GM19239 (cell line): ENCODE measurements around the gene P2RX4.
"Not testable (repeated sequence)": the region's sequence is repeated elsewhere in the genome, so short reads cannot be mapped to it uniquely, and the experiment has no call there.

Experiments
- DNase-seq: peaks from one replicate; pipeline ENCODE4 v3.0.0; 2011; ENCODE audit warnings: low spot score; ENCODE audit not compliant: insufficient read length
- FAIRE-seq: peaks from 2 replicates; lab custom pipeline; 2011; peaks lifted over from hg19 to GRCh38; lab: Jason Lieb, UNC

The P2RX4 gene

DNA sequence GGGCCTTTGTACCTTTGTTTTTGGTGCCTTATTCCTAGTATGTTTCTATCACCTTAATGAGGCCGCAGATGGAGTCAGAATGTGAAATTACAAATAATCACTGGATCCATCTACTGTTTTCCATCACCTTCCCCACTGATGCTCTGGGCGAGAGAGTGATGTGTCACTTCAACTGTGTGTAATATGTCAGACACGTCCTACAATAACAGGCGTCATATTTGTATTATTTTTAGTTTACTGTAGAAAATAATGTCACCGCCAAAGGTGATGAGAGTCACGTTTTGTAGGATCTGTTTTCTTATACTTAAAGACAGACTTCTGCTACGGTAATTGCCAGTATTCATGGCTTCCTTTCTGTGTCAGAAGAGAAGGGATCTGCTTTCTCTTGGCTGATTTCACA, 22.4 kb upstream of the P2RX4 start:
- no peak for FAIRE-seq
- no peak for DNase-seq

DNA sequence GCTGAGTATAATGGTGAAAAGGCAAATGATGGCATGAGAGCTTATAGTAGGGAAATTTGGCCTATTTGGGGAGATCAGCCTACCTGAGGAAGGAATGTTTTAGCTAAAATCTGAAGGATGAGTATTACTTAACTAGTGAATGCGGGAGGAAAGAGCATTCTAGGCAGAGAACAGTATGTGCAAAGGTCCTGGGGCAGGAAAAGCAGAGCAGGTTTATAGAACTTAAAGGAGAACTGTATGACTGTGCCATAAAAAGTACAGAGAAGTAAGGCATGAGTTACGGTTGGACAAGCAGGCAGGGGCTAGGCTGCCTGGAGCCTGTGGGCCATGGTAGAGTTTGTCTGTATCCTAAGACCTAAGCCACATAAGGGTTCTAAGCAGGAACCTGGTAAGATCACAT, 21.7 kb upstream of the P2RX4 start:
- FAIRE-seq (no peak), DNase-seq (no peak)

DNA sequence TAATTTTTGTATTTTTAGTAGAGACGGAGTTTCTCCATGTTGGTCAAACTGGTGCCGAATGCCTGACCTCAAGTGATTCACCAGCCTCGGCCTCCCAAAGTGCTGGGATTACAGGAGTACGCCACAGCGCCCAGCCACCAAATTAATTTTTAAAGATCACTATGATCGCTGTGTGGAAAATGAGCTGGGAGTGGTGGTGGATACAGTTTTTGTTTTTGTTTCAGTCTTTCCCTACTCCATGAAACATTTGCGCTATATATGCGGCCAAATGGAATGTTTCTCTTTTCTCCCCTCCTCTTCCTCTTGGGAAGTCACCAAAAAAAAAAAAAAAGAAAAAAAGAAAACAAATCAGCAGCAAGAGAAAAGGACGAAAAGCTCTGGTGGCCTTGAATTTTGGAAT, 20.8 kb upstream of the P2RX4 start:
- no peak for FAIRE-seq
- no peak for DNase-seq

- DNase-seq (no peak), FAIRE-seq (no peak)
These were observed 20.2 kb upstream of the P2RX4 start for GRCh38 chr12:121189619-121190155.

DNA sequence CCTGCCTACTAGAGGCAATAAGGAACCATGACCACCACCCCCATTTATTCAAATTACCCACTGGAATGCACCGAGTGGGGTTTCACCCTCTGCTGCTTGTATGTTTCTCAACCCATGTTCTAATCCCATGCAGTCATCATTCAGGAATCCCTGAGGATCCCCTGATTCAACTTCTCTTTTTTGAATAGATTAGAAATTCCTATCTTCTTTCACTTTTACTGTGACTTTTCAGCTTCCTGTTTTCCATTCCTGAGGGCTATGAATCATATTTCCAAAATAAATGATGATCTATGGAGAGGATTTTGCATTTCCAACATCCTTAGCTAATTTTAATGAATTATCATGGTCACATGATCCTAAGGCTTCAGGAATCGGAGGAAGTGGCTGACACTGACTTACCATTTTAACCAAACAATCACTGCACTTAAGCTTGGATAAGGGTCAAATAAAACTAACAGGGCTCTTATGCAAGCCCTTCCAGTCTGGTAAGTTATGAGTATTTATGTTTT, 19.4 kb upstream of the P2RX4 start:
- DNase-seq (no peak), FAIRE-seq (no peak)

- no peak for FAIRE-seq
- DNase-seq = no peak
These were observed 18.8 kb upstream of the P2RX4 start for GRCh38 chr12:121191151-121191550.

GRCh38 chr12:121196902-121197301, 13.0 kb upstream of the P2RX4 start:
- DNase-seq (no peak), FAIRE-seq (peak; percentile 49)

- DNase-seq = no peak
- FAIRE-seq = no peak
These were observed 11.0 kb upstream of the P2RX4 start for GRCh38 chr12:121198949-121199348.

DNA sequence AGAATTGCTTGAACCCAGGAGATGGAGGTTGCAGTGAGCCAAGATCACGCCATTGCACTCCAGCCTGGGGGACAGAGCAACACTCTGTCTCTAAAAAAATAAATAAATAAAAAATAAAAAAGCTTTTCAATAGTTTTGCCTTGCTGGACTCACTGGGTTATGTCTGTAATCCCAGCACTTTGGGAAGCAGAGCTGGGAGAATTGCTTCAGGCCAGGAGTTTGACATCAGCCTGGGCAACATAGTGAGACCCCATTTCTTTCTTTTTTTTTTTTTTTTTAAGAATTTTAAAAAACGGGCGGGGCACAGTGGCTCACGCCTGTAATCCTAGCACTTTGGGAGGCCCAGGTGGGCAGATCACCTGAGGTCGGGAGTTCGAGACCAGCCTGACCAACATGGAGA, 8.8 kb upstream of the P2RX4 start:
- FAIRE-seq, DNase-seq: not testable (repeated sequence)

DNA sequence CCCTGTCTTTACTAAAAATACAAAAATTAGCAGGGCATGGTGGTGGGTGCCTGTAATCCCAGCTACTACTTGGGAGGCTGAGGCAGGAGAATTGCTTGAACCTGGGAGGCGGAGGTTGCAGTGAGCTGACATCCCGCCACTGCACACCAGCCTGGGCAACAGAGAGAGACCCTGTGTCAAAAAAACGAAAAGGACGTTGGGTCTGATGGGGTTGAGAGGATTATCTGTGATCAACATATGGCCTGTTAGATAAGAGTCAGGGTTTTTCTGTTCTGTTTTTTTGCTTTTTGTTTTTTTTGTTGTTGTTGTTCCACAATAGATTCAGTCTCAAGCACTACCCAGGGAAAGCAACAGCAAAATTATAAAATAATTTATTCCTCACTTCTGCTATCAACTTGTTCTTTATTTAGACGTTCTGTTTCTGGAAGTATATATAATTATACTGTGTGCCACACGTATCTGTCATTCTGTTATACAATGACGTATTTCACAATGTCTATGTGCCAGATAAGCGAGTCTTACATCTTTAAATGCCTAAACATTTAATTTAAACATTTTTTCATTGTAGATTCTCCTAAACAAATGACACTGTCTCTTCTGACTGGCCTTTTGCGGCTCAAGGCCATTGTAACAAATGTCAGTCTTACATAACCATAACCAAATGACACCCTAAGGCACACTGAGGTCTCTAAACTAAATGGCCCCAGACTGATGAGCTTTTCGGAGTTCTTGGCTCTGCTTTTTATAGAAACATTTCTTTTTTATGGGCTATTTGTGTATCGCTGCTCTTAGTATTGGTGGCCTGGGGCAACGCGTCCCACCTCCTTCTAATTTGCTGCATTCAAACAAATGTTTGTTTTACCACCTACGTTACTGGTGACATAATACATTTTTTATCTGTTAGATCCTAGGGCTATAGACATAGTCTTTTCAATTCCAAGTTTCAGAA, 7.2 kb upstream of the P2RX4 start:
- DNase-seq (no peak), FAIRE-seq (no peak)

- no peak for FAIRE-seq
- DNase-seq = no peak
These were observed 6.4 kb upstream of the P2RX4 start for GRCh38 chr12:121203482-121203881.

DNA sequence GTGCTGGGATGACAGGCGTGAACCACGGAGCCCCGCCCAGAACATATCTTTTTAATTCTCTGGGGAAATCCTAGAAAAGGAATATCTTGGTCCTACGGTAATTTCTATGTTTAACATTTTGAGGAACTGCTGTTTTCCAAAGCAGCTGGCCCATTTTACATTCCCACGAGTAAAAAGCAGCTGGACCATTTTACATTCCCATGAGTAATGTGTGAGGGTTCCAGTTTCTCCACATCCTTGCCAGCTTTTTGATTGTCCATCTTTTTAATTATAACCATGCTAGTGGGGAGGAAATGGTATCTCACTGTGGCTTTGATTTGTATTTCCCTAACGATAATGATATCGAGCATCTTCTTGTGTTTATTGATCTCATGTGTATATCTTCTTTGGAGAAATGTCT, 4.4 kb upstream of the P2RX4 start:
- DNase-seq = no peak
- no peak for FAIRE-seq

DNA sequence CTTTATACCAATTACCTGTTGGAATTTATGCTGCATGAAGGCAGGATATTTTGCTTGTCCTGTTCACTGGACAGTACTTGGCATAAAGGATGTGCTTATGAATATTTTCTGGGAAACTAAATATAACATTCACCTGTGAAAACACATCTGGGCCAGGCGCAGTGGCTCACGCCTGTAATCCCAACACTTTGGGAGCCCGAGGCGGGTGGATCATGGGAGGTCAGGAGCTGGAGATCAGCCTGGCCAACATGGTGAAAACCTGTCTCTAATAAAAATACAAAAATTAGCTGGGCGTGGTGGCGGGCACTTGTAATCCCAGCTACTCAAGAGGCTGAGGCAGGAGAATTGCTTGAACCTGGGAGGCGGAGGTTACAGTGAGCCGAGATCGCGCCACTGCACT, 1.4 kb upstream of the P2RX4 start:
- DNase-seq, FAIRE-seq: not testable (repeated sequence)

- no peak for DNase-seq
- no peak for FAIRE-seq
These were observed 708 bp upstream of the P2RX4 start for GRCh38 chr12:121209221-121209620.

- DNase-seq = no peak
These were observed 2.9 kb downstream of the P2RX4 start for GRCh38 chr12:121212875-121213274.

GRCh38 chr12:121214166-121214777, 4.3 kb downstream of the P2RX4 start:
- DNase-seq (no peak), FAIRE-seq (no peak)

More at GRCh38 chr12:121212875-121213274, 2.9 kb downstream of the P2RX4 start:
- FAIRE-seq = no peak

GRCh38 chr12:121214855-121215745, 5.2 kb downstream of the P2RX4 start:
- FAIRE-seq (peak; percentile 67), DNase-seq (no peak)

DNA sequence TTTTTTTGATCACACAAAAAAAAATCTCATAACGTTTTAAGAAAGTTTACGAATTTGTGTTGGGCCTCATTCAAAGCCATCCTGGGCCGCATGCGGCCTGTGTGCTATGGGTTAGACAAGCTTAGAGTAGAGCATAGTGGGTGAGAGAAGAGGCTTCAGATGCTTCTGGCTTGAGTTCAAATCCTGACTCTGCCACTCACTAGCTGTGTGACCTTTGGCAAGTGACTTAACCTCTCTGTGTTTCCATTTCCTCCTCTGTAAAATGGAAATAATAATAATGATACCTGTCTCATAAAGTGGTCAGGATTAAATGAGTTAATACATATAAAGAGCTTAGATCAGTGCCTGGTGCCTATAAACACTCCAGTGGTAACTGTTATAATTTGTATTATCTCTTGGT, 6.2 kb downstream of the P2RX4 start:
- DNase-seq (no peak), FAIRE-seq (no peak)

- FAIRE-seq (peak; percentile 57), DNase-seq (no peak)
These were observed 7.1 kb downstream of the P2RX4 start for GRCh38 chr12:121217063-121217462.

GRCh38 chr12:121217761-121218160, 7.8 kb downstream of the P2RX4 start:
- DNase-seq = no peak
- FAIRE-seq = no peak
